ENCODE measurements around the gene P2RX5.

Gene P2RX5

GRCh38 chr17:3656755-3657587 is 39.0 kb downstream of the P2RX5 start:
- no peak for DNase-seq

GRCh38 chr17:3656353-3656752 is 39.6 kb downstream of the P2RX5 start:
- DNase-seq: no peak

- DNase-seq: no peak
These were observed 40.2 kb downstream of the P2RX5 start for GRCh38 chr17:3655766-3656165.

GRCh38 chr17:3647769-3648555 is 48.0 kb downstream of the P2RX5 start:
- DNase-seq: peak in 1 of 4 experiments; percentile 11

GRCh38 chr17:3647251-3647650 is 48.7 kb downstream of the P2RX5 start:
- no peak for DNase-seq

GRCh38 chr17:3645310-3645709 is 50.6 kb downstream of the P2RX5 start:
- DNase-seq: no peak

GRCh38 chr17:3643889-3644349 is 52.0 kb downstream of the P2RX5 start:
- no peak for DNase-seq

GRCh38 chr17:3641717-3642486 is 54.1 kb downstream of the P2RX5 start:
- no peak for DNase-seq

- DNase-seq: no peak
These were observed 54.9 kb downstream of the P2RX5 start for GRCh38 chr17:3641014-3641413.

GRCh38 chr17:3639981-3640596 is 55.9 kb downstream of the P2RX5 start:
- no peak for DNase-seq

GRCh38 chr17:3636908-3637373 is 59.0 kb downstream of the P2RX5 start:
- DNase-seq: no peak

- DNase-seq: peak; percentile 90 to 92 (median 90)
These were observed 59.6 kb downstream of the P2RX5 start, which contains the start of the genes CTNS and SHPK for GRCh38 chr17:3636154-3636907. TSS of gene CTNS (plus strand) at chr17:3636760. CDS start at chr17:3640207, 3,447 bp downstream. TSS of gene SHPK (minus strand) at chr17:3636250. CDS start at chr17:3636219, 31 bp downstream.

GRCh38 chr17:3635474-3636153 is 60.3 kb downstream of the P2RX5 start:
- DNase-seq: no peak

- no peak for DNase-seq
These were observed 63.7 kb downstream of the P2RX5 start for GRCh38 chr17:3632287-3632686.

- DNase-seq: no peak
These were observed 65.2 kb downstream of the P2RX5 start for GRCh38 chr17:3630781-3631180.

GRCh38 chr17:3627769-3628167 is 68.2 kb downstream of the P2RX5 start:
- DNase-seq: no peak

GRCh38 chr17:3626831-3627768 is 68.9 kb downstream of the P2RX5 start:
- DNase-seq: no peak
